ENCODE results near the gene RAD51B.

The RAD51B gene

DNA sequence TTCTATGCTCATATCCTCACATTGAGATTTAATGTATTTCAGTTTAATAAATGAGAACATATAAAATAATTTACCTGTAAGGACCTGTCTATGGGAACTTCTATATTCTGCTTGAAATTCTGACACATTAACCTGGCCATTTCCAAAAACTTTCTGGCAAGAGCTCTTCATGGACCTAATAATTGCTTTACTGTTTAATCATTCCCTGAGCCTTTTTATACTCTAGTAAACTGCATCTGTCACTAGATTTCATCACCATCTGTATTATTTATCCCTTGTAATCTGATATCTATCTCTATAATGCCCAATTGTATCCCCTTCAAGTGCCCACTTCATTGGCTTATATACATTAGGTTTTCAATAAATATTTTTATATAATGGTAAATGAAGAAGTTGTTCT, 327.7 kb downstream of the RAD51B start:
- DNase-seq (ENCODE audit: low read depth): no peak

DNA sequence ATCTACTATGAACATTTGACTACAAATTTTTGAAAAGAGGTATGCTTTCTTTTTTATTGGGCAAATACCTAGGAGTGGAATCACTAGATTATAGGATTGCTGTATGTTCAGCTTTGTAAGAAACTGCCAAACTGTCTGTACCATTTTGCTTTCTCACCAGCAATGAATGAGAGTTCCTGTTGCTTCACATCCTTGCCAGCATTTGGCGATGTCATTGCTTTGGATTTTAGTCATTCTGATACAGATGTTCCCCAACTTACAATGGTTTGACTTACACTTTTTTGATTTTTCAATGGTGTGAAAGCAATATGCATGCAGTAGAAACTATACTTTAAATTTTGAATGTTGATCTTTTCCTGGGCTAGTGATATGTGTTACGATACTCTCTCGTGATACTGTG, 328.7 kb downstream of the RAD51B start:
- no peak for DNase-seq (ENCODE audit: low read depth)

DNA sequence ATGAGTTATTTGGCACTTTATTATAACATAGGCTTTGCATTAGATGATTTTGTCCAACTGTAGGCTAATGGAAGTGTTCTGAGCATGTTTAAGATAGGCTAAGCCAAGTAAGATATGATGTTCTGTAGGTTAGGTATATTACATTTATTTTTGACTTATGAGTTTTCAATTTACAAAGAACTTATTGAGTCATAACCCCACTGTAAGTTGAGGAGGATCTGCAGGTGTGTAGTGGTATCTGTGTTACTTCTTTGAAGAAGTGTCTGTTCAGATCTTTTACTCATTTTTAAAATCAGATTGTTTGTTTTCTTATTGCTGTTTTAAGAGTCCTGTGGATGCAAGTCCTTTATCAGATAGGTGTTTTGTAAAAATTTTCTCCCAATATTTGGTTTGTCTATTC, 329.2 kb downstream of the RAD51B start:
- no peak for DNase-seq (ENCODE audit: low read depth)

DNA sequence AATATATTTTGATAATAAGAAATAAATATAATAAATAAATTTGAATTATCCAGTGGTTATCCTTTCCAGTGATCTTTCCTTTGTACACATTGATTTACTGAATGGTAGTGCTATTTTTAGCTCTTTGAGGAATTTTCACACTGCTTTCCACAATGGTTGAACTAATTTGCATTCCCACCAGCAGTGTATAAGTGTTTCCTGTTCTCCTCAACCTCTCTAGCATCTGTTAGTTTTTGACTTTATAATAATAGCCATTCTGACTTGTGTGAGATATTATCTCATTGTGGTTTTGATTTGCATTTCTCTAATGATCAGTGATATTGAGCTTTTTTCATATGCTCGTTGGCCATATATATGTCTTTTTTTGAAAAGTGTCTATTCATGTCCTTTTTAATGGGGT, 333.7 kb downstream of the RAD51B start:
- DNase-seq (ENCODE audit: low read depth): no peak

DNA sequence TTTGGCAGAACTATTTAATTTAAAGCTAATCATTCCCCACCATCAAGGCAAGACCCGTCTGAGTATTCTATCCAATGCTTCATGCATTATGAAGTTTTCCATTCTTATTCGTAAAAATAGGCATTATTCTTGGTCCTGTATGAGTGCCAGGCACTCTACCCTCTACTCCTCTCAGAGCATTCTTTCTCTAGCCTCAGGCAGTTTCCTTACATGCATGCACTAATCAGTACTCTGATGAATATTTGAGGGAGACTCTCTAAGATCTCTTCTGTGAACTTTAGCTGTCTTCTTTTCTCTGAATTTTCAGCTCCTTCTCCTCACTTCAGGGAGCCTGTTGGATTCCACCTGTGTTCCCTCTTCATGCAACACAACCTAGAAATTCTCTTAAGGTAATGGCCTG, 334.7 kb downstream of the RAD51B start:
- no peak for DNase-seq (ENCODE audit: low read depth)

DNA sequence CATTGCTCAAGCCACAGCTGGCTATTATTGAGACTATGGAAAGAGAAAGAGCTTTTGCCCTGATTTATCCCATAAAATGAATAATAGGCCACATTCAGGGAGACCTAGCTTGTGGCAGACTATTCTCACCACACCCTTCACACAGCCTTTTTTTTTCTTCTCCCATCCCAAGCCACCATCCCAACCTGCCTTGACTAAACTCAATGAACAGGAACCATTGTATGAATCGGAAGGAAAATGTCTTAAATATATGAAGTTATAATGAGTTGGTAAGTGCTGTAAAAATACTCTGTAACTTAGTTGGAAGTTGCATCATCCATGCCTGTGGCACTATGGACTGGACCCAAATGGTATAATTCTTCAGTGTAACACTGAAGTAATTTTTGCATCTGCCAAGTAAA, 338.4 kb downstream of the RAD51B start:
- DNase-seq (ENCODE audit: low read depth): no peak

DNA sequence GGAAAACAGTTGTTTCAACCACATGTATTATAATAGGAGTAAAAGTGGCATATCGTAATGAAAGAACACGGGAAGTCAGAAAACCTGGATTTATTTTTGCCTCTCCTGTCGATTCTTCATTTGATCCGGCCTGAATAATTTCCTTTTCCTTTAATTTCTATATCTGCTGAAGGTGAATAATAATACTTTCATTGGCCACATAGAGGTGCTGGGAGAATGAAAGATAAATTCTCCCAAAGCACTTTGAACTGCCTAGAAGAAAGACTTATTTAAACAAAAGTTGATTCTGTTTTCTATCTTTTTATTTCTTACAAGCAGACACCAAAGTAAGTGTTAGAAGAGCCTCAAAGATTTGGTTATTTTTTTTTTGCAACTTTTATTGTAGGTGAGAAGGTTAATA, 339.1 kb downstream of the RAD51B start:
- no peak for DNase-seq (ENCODE audit: low read depth)

DNA sequence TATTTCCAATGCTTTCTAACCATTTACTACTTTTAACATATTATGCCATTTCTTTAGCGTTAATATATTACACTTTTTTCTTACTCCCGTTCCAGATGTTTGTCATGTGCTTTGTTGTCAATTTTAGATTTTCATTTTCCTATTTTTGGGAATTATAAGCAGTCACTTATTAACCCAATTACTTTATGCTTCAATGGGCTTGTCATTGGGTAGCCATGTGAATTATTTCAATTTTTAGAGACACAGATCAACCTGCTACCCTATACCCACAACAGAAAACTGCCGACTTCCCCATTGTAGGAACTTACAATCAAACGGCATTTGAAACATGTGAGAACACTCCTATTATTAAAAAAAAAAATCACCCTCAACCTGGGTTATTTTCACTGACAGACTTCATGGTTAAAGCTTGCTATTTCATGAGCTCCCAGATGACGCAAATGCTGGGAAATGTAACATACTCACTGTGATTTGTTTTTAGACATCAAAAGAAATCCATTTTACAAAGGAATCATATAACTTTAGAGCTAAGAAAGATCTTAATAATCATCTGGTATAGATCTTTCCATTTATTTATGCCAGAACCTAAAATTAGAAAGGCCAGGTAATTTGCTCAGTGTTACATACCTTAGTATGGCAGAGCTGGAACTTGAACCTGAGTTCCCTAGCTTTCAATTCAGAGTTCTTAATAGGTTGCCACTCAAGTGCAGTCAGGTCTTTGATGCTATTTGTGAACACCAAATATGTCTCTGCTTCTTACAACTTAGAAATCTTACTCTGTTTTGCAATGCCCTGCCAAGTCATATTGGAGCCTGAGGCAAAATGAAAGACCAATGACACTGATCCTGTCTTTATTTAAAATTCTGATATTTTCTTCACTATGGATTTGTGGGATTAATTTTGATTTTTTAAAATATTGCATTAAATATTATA, 340.4 kb downstream of the RAD51B start:
- no peak for DNase-seq (ENCODE audit: low read depth)

DNA sequence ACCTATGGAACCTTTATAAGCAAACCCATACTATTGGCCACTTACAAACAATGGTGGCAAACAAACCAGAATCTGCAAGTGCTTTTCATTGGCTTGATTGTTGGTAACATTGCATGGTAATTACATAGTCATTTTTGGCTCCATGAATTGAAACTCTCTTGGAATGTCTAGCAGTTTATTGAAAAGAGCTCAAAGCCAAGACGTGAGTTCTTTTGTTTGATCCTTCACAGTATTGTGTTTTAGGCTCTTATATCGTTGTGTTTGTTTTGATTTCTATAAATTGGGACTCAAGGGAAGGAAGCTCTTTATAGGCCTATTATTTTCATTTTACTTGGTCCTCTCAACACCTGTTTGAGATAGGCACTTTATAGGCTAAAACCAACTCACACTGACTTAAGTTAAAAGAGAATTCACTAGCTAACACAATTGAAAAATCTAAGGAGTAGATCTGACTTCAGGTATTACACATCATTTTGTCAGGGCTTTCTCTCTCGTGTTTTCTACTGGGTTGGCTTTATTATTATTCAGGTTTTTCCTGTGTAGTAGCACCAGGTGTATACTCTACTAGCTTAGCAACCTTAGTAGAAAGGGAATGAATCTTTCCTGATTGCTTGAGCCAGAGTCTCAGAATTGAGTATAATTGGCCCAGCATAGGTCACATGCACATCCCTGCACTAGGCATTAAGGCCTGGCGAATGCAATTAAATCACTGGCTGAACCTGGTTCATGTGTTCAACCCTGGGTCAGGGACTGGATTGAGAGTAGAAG, 341.4 kb downstream of the RAD51B start:
- no peak for DNase-seq (ENCODE audit: low read depth)

DNA sequence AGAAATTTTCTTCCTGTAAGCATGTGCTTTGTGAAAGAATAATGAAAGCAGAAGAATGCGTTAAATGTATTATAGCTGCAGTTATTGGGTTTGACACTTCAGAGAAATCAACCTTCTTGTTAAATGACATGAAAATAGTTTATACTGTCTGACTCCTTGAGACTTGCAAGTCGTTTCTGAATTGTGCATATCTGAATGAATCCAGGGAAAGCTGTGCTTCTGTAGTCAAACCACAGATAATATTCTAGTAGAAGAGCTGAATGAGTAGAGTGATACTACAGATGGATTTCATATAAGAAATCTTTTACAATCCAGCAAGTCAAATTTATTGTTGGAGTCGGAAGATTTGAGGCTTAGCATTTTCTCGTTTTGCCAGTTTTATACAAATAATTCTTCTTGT, 343.3 kb downstream of the RAD51B start:
- DNase-seq (ENCODE audit: low read depth): no peak

DNA sequence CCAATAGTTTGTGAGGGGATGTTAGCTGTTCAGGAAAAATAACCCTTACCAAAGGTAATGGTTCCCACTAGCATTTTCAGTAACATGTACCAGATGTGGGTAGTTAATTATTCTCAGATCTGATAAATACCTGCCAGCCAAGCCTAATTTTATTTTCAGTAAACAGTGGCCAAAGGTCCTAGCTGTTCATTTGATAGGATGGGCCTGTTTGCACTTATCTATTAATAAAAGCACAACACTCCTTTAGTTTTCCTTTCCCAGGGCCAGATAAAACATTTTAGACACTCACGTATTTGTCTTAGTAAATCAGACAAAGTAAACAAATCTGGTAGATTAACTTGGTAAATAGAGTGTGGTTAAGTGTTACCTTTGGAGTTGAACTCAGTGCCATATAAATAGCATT, 345.1 kb downstream of the RAD51B start:
- no peak for DNase-seq (ENCODE audit: low read depth)

DNA sequence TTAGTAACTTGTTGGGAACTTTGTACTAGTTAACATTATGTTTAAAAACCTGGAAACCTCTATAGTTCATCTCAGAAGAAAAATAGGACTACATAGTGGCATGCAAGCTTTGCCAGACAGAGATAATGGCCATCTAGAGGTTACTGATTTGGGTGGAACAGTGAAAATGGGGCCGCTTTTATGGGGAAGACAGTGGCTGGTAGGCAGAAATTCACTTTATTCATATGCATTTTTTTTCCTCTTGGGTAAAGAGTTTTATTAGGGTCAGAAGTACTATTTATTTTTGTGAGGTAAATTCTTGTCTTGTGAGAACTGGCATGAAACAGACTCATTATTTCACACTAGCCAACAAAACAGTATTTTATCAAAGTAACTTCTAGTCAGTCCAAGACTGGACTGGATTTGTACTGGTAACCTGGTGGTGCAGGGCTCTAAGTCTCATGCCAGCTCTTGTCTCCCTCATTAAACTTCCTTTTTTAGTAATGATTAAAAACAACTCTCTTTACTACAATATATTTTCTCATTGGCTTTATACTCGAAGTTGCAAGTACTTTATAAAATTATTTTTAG, 345.8 kb downstream of the RAD51B start:
- no peak for DNase-seq (ENCODE audit: low read depth)

DNA sequence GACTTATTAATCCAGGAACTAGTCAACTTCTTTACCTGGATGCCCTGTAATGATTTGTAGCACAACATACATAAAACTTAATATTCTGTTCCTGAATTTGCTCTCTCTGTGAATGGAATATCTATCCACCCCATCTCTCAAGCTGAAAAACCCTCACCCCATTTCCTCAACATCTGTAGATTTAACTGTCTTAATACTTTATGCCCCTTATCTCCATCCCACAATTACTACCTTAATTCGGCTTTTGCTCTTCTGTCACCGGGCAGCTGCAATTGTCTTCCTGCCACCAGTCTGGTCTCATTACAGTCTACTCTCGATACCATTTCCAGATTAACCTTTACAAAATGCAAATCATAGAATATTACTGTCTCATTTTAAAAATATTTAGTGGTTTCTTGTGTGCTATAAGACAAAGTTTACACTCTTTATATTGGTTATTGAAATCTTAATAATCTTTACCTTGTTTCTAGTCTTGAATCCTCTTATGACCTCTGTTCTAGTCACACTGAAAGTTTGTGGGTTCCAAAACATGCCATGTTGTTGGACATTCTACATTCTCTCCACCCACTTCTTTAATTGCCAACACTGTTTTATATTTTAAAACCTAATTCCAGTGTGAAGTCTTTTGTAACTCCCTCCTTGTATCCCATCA, 347.3 kb downstream of the RAD51B start:
- no peak for DNase-seq (ENCODE audit: low read depth)

DNA sequence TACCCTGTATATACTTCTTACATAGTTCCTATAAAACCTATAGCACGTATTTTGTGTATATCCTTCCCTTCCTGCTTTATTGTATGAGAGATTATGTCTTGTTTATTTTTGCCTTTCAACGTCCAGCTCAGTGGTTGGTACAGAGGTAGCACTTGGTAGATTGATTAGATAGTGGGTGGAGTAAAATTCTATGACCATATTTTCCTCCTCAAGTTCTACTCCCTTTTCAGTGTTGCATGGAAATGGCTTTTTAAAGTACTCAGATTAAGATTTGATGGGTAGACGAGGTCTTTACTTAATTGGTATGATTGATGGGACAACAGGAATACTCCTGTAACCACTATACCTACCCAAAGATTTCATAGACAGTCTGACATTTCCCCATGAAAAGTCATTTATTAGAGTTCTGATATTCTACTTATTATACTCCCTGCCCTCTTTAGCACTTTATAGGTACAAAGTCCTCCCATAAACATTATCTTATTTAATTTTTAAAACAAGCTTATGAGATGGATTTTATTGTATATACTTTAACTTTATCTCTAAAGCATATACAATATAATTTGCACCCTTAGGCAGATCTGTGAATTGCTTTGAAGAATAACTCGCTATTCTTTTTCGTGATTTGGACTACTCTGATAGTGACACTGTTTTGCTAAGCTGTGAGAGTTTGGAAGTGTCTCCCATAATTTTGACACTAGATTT, 348.0 kb downstream of the RAD51B start:
- DNase-seq (ENCODE audit: low read depth): no peak

DNA sequence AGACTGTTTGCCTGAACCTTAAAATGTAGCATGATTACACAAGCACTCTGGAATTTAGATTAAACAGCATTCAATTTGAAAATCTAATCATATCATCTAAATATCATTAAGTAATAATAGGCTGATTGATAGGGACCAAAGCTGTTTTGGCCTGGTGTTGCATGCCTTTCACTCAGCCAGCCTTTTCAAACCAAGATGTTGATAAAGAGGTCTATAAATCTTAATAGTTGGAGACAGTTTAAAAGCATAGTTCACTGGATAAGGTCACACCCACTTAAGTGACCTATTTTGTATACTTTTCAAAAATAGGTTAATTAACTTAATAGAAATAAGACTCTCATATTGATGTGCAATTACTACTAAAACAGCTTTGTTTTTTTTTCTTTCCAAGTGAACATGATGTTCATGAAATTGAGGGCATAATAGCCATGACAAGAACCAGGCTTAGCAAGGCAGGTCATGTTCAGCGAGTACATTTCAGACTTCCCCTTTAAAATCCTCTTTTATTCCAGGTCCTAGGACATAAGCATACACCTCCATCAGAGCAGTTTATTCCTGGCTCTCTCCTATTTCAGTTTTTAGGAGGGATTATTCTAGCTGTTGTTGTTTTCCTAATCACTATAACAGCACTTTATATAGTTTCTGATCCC, 349.0 kb downstream of the RAD51B start:
- DNase-seq (ENCODE audit: low read depth): no peak

DNA sequence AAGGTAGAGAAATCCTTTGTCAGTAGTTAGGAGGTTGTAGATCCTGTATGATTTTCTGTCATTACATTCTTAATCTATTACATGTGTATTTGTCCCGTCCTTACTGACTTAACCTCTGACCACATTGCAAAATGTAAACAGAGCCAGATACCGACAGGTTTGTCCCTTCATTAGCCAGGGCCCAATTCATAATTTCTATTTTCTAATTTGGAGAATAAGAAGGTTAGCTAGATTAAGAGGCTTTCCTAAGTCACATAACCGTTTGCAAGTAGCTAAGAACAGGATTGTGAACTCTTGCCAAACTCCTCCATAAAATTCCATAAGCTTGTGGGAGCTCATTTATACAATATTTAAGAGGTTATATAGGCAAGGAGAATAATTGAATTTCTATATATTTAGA, 352.6 kb downstream of the RAD51B start:
- no peak for DNase-seq (ENCODE audit: low read depth)

DNA sequence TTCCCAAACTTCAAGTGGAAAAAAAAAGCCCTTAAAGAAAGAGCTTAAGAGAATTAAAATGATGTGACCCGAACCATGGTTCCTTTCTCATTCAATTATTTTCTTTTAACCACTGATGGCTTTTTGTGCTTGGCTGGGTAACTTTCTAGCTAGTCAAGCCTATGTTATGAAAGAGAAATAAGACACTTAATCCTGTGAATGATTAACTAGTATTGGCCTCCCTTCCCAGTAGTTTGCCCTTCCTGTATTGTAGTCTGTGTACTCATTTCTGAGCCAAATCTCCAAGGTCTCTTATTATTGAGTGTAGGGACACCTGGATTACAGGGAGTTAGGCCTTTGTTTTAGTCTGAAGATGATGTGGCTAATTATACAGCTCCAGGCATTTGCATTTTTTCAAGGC, 353.0 kb downstream of the RAD51B start:
- no peak for DNase-seq (ENCODE audit: low read depth)

DNA sequence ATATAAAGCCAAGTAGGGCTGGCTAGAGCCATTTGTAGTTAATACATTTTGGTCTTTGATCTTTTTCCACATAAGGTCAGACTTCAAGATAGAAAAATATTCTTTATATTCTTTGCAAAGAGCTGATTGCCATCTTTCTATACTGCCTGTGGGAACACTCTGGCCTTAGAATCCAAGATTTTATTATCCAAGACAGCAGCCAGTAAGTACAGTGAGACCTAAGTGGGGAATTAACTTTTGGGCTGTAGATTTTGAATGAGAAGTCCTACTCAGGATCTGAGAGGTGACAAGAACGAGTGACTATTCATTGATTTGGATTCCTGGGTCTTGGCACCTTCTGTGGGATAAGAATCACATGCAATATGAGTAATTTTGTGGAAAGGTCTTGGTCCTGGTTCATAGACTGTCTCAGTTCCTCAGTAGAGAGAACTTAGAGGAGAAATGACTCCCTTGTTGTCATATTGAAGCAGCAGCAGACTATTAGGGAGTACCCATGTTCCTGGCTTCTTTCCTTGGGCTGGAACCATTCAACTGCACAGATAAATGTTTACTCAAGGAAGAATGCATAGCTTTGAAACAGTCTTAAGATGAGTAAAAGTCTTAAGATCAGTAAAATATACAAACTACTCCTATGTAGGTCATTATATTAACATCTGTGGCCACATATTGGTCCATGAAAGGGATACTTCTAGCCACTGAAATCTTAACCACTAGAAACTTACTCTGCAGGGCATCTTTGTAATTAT, 353.8 kb downstream of the RAD51B start:
- DNase-seq (ENCODE audit: low read depth): no peak

DNA sequence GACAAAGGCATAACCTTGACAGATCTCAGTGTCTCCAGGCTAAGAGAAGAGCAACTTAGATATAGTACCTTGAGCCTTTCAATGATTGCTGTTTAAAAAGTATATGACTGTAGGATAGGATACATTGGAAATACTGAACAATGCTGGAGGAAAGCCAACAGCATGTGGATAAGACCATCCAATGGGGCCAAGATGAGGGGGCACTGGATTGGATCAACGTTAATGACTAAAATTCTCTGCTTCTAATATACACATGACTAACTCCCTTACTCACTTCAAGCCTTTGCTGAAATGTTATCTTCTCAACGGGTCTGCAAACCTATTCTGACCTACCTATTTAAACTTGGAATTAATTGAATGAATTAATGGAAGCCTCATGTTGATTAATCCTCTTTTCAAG, 354.9 kb downstream of the RAD51B start:
- DNase-seq (ENCODE audit: low read depth): no peak

DNA sequence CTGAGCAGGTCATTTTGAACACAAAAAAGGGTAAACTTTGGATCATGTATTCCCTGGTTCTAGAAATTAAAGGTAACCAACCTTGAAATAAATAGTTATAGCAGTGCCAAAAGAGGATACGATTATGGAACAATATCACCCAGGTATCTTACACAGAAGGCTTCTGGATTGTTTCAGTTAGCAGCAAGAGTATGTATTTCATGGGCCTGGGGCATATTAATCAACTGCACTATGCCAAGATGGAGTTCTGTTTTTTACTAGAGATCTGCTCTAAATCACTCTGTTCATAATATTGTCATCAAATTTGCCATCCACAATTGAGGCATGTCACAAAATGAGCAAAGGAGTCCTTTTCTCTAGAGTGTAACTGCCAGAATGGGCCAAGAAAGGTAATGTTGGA, 357.1 kb downstream of the RAD51B start:
- DNase-seq (ENCODE audit: low read depth): no peak

DNA sequence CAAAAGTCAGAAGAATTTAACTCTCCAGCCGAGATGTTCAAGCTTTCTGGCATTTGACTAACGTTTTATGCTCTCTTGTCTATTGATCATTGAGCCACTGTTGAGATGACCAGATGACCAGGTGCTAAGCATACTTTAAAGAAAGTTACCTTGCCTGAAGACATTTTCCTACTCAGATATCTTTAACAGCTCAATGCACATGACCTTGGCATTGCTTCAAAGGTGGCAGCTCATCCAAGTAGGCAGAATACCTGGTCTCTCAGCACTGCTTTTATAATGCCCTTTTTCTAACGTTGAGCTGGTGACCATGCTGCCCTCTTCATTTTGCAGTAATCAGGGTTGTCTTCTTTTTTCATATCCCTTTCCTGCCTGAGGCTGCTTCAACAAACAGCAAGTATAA, 358.1 kb downstream of the RAD51B start:
- no peak for DNase-seq (ENCODE audit: low read depth)

Data from stimulated activated CD4-positive, alpha-beta T cell treated with anti-CD3 and anti-CD28 coated beads, Interleukin-2, amount 100 ng/mL, for 4 hours (primary cell).